Suprapubic skin (tissue), 4 donors: ENCODE results near the gene ZNF621. TPM values are rescaled to one million over a fixed set of nuclear protein-coding genes. Genes with fewer than 3 reads are reported as not detected.

ENCODE experiments used
- DNase-seq, 2 donors: peaks; one replicate each; pipeline ENCODE4 v3.0.0-alpha.2; 2019; ENCODE audit warnings: low spot score in 2 of 2
- H3K27ac ChIP-seq: fragments of 200-600 bp; sonication (generic); one replicate; pipeline ENCODE4 v1.5.1; 2019
- H3K27me3 ChIP-seq: fragments of 200-600 bp; sonication (generic); one replicate; pipeline ENCODE4 v1.5.1; 2019
- H3K36me3 ChIP-seq: fragments of 200-600 bp; sonication (generic); one replicate; pipeline ENCODE4 v1.5.1; 2019
- H3K4me1 ChIP-seq: fragments of 200-600 bp; sonication (generic); one replicate; pipeline ENCODE4 v1.5.1; 2019
- H3K4me3 ChIP-seq: fragments of 200-600 bp; sonication (generic); one replicate; pipeline ENCODE4 v1.5.1; 2019; ENCODE audit warnings: mild to moderate bottlenecking
- H3K9me3 ChIP-seq: fragments of 200-600 bp; sonication (generic); one replicate; pipeline ENCODE4 v1.5.1; 2019
- EP300 ChIP-seq: sonication (generic); formaldehyde crosslinking; IDR thresholded peaks from one replicate; pipeline ENCODE4 v1.6.1; 2017; ENCODE audit warnings: antibody characterized with exemption
- POLR2A ChIP-seq, 2 donors: fragments of 450-650 bp; IDR thresholded peaks; one replicate each; pipeline ENCODE4 v1.6.1; 2017; ENCODE audit warnings: antibody characterized with exemption in 2 of 2, mild to moderate bottlenecking in 2 of 2, moderate library complexity in 2 of 2
- POLR2AphosphoS5 ChIP-seq, 3 donors: sonication (generic); formaldehyde crosslinking; IDR thresholded peaks; one replicate each; pipeline ENCODE4 v1.6.1; 2017; ENCODE audit warnings: antibody characterized with exemption in 3 of 3
- WGBS: methylation state at CpG from one replicate; pipeline ENCODE4 v1.1.5; 2018; 5-methylcytosine and 5-hydroxymethylcytosine counted together
- total RNA-seq, 4 donors: library from RNA; depleted of rRNA; stranded (reverse); fragments of >200 nt; gene quantifications; one replicate each; pipeline ENCODE4 v1.1.0, GENCODE V29; 2016
- TF ChIP-seq, protein P1 (sequence below), 2 donors: fragments of 200-600 bp in 1 of 2; fragments of 450-650 bp in 1 of 2; sonication (generic) in 1 of 2; IDR thresholded peaks; one replicate each; pipeline ENCODE4 v1.5.1; 2016 to 2019; ENCODE audit warnings: antibody characterized with exemption in 2 of 2, mild to moderate bottlenecking in 1 of 2, moderate library complexity in 1 of 2

Gene ZNF621
- total RNA-seq, 4 donors from 2014 or later, result 9.5 to 29.0 (median 14.6) TPM

DNA sequence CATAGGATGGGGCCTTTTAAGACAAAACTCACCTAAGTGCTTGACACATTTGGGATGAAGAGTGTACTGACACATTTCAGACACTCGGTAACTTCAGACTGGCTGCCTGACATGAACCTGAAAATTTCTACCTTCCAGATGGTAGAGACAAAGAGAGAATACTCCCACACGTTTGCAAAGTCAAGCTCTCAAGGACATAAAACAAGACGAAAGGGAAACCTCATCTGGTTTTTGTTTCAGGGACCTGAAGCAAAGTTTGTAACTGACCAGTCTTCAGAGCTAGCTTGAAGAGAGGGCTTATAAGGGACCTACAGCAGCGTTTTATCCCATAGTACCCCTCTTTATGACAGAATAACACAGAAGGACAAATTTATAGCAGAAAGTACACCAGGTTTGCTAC, 41.9 kb downstream of the ZNF621 start:
- 69% methylated on average over 4 of the region's 4 CpGs for WGBS
- Histone ChIP-seq H3K36me3 (no peaks in the 10 kb centered on the region), H3K4me1 (no peaks in the 10 kb centered on the region), H3K27ac (no peak overlapping the region), H3K27me3 (no peaks in the 10 kb centered on the region), H3K9me3 (peaks cover 8% of the 10 kb centered on the region), H3K4me3 (no peak overlapping the region)
- TF ChIP-seq POLR2A (IDR thresholded peaks at IDR 0.05), result no peak
- no peak for TF ChIP-seq POLR2AphosphoS5 (IDR thresholded peaks at IDR 0.05)
- no peak for TF ChIP-seq EP300
- DNase-seq, result no peak

DNA sequence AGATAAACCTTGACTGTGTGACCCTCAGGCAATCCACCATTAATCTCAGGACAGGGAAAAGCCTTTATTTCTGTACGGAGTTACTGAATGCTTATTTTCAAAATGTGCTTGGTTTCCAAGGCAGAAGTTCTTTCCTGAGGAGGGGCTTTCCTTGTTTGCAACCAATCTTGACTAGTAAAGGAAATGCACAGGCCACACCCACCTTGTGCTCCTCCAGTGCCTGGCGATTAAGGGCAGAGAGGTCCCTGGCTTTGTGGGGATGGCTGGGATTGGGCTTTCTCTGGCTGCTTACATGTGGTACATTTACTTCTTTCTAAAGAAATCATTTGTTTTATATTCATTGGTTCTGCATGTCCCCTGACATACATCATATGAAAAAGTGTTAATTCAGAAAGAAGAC, 47.8 kb downstream of the ZNF621 start:
- 38% methylated on average over 2 of the region's 2 CpGs for WGBS
- H3K9me3 ChIP-seq, result peaks cover 8% of the 10 kb centered on the region
- H3K4me1 ChIP-seq, result no peaks in the 10 kb centered on the region
- H3K36me3 ChIP-seq, result no peaks in the 10 kb centered on the region
- H3K27ac ChIP-seq, result no peak overlapping the region
- DNase-seq, result no peak
- no peak for TF ChIP-seq POLR2AphosphoS5 (IDR thresholded peaks at IDR 0.05)
- TF ChIP-seq POLR2A (IDR thresholded peaks at IDR 0.05), result no peak
- H3K27me3 ChIP-seq, result no peaks in the 10 kb centered on the region
- H3K4me3 ChIP-seq, result no peak overlapping the region

DNA sequence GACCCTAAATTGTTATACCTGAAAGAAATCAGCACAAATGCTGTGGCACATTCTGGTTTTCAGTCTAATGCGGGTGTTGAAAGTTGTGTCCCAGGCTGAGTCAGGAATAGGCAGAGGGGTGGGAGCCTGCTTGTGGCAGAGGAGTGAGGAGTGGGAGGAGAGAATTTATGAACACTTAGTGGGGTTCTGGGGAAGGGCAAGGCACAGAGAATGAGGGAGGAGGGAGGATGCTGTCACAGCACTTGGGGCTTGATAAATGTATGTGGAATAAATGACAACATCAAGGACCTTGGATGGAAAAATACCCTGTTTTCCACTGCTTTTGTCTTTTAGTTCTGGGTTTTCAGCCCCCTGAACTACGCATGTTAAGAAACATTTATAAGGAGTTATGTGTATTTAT, 49.3 kb downstream of the ZNF621 start:
- Histone ChIP-seq H3K27me3 (no peaks in the 10 kb centered on the region), H3K4me3 (no peak overlapping the region), H3K4me1 (no peaks in the 10 kb centered on the region), H3K27ac (no peak overlapping the region), H3K9me3 (no peaks in the 10 kb centered on the region), H3K36me3 (no peaks in the 10 kb centered on the region)
- TF ChIP-seq, protein P1, sequence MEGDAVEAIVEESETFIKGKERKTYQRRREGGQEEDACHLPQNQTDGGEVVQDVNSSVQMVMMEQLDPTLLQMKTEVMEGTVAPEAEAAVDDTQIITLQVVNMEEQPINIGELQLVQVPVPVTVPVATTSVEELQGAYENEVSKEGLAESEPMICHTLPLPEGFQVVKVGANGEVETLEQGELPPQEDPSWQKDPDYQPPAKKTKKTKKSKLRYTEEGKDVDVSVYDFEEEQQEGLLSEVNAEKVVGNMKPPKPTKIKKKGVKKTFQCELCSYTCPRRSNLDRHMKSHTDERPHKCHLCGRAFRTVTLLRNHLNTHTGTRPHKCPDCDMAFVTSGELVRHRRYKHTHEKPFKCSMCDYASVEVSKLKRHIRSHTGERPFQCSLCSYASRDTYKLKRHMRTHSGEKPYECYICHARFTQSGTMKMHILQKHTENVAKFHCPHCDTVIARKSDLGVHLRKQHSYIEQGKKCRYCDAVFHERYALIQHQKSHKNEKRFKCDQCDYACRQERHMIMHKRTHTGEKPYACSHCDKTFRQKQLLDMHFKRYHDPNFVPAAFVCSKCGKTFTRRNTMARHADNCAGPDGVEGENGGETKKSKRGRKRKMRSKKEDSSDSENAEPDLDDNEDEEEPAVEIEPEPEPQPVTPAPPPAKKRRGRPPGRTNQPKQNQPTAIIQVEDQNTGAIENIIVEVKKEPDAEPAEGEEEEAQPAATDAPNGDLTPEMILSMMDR (IDR thresholded peaks at IDR 0.05), result no peak
- no peak for TF ChIP-seq POLR2A (IDR thresholded peaks at IDR 0.05)
- no peak for TF ChIP-seq POLR2AphosphoS5 (IDR thresholded peaks at IDR 0.05)
- TF ChIP-seq EP300, result no peak
- DNase-seq, result no peak
- WGBS, result 94% methylated on average over 2 of the region's 2 CpGs

DNA sequence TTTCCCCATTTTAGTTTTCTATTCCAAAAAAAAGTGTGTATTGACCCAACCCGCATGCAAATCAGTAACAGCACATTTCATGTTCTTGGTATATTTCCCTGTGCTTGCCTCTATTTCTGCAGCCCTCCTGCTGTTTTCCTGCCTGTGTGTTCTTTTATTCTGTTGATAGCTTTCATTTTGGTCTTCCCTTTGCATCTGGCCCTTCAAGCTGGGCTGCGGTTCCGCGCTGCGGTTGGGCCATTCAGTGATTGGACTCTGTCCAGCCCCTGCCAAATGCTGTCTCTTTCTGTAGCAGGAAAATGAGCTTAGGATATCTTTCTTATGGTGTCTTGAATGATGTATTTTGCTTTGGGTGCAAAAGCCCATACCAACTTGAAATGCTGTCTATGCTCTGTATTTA, 49.9 kb downstream of the ZNF621 start:
- H3K27ac ChIP-seq, result no peak overlapping the region
- no peak for DNase-seq
- no peak overlapping the region for H3K4me3 ChIP-seq
- no peaks in the 10 kb centered on the region for H3K9me3 ChIP-seq
- TF ChIP-seq POLR2AphosphoS5 (IDR thresholded peaks at IDR 0.05) (no peak), POLR2A (IDR thresholded peaks at IDR 0.05) (no peak), EP300 (no peak)
- TF ChIP-seq, protein P1 (IDR thresholded peaks at IDR 0.05), result no peak
- no peaks in the 10 kb centered on the region for H3K36me3 ChIP-seq
- H3K27me3 ChIP-seq, result no peaks in the 10 kb centered on the region
- no peaks in the 10 kb centered on the region for H3K4me1 ChIP-seq
- WGBS, result 73% methylated on average over 5 of the region's 5 CpGs

DNA sequence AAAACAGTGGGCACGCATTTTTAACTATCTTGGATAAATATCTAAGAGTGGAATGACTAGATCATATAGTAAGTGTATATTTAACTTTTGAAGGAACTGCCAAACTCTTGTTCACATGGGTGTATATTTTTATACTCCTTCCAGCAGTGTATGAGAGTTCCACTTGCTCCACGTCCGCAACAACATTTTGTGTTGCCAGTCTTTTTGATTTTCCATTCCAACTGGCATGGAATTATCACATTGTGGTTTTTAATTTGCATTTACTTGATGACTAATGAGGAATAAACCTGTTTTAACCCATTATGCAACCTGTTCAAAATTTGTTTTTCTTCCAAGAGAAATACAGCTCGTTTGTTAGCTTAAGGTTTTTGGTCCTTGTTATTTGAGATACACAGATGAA, 51.6 kb downstream of the ZNF621 start:
- Histone ChIP-seq H3K9me3 (no peaks in the 10 kb centered on the region), H3K4me1 (peaks cover 8% of the 10 kb centered on the region), H3K27me3 (no peaks in the 10 kb centered on the region), H3K27ac (no peak overlapping the region), H3K36me3 (no peaks in the 10 kb centered on the region), H3K4me3 (no peak overlapping the region)
- WGBS, result 46% methylated on average over 4 of the region's 4 CpGs
- no peak for DNase-seq
- no peak for TF ChIP-seq EP300
- TF ChIP-seq, protein P1 (IDR thresholded peaks at IDR 0.05), result no peak
- TF ChIP-seq POLR2AphosphoS5 (IDR thresholded peaks at IDR 0.05), result no peak
- TF ChIP-seq POLR2A (IDR thresholded peaks at IDR 0.05), result no peak

DNA sequence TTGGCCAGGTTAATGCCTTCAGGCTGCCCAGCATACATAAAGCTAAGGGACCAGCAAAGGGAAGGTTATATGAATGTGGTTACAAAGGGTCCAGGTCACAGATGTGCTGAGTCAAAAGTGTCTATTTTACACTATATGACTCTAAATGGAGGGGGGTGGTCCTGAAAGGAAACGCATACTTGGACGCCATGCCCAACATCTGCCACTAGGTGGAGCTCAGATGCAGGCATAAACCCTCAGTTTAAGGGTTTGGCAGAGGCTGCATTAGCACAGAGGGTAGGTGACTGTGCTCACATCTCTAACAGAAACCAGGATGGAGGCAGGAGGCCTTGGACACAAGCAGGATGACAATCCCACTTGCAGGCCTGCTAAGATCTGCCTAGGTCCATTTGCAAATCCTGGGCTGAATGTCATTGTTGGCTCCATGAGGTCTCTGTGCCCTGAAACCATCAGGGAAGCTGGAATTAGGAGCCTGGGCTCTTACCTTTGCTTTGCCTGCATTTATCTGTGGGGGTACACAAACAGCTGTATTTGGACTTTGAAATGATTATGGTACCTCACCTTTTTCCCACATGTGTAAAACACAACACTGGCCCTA, 55.8 kb downstream of the ZNF621 start:
- peak; percentile 73 to 85 for DNase-seq
- no peak overlapping the region for H3K27ac ChIP-seq
- peaks cover 24% of the 10 kb centered on the region for H3K4me1 ChIP-seq
- no peak for TF ChIP-seq POLR2A (IDR thresholded peaks at IDR 0.05)
- TF ChIP-seq, protein P1 (IDR thresholded peaks at IDR 0.05), result peak; percentile 45 to 87
- H3K4me3 ChIP-seq, result no peak overlapping the region
- no peaks in the 10 kb centered on the region for H3K36me3 ChIP-seq
- H3K9me3 ChIP-seq, result no peaks in the 10 kb centered on the region
- WGBS, result 0% methylated on average over 2 of the region's 2 CpGs
- H3K27me3 ChIP-seq, result no peaks in the 10 kb centered on the region
